Activated CD8-positive, alpha-beta T cell treated with anti-CD3 and anti-CD28 coated beads for 36 hours (primary cell): Measurements from ENCODE around the gene ZKSCAN1. TPM values are rescaled to one million over a fixed set of nuclear protein-coding genes. Genes with fewer than 3 reads are reported as not detected.

ENCODE experiments used
- ATAC-seq: fragments of 200-7000 bp; cut with Tn5 transposase; one replicate; pipeline ENCODE4 v1.10.0; 2021; ENCODE audit warnings: mild to moderate bottlenecking, moderate library complexity
- CTCF ChIA-PET: fragments of 350-600 bp; sonication (Branson Sonifier 250); formaldehyde crosslinking; loops from one replicate; lab custom pipeline; 2021; ENCODE audit warnings: antibody characterized with exemption; lab: Charles Lee
- POLR2A ChIA-PET: fragments of 350-600 bp; sonication (Branson Sonifier 250); formaldehyde crosslinking; loops from one replicate; lab custom pipeline; 2021; ENCODE audit warnings: antibody characterized with exemption; lab: Charles Lee
- DNase-seq: peaks from one replicate; pipeline ENCODE4 v3.0.0-alpha.2; 2020
- H3K27ac Mint-ChIP-seq: one replicate; pipeline ENCODE4 v1.8.0; 2021; ENCODE audit warnings: mild to moderate bottlenecking, mixed read lengths
- H3K27me3 Mint-ChIP-seq: one replicate; pipeline ENCODE4 v1.8.0; 2021; ENCODE audit warnings: mixed read lengths
- H3K36me3 Mint-ChIP-seq: one replicate; pipeline ENCODE4 v1.8.0; 2021; ENCODE audit warnings: low read depth, mixed read lengths
- H3K4me1 Mint-ChIP-seq: one replicate; pipeline ENCODE4 v1.8.0; 2021; ENCODE audit warnings: low read depth, mixed read lengths
- H3K4me3 Mint-ChIP-seq: one replicate; pipeline ENCODE4 v1.8.0; 2021; ENCODE audit warnings: mild to moderate bottlenecking, moderate library complexity, mixed read lengths
- H3K9me3 Mint-ChIP-seq: one replicate; pipeline ENCODE4 v1.8.0; 2021; ENCODE audit warnings: mixed read lengths
- CTCF ChIP-seq: fragments of 200-600 bp; IDR thresholded peaks from one replicate; pipeline ENCODE4 v1.8.0; 2022; ENCODE audit warnings: antibody characterized with exemption, mild to moderate bottlenecking
- intact Hi-C: fragments of 100-400 bp; cut with micrococcal nuclease; formaldehyde crosslinking; loops from one replicate; pipeline ENCODE4 v1.10.0; 2022
- total RNA-seq, 2 experiments: library from RNA; stranded (reverse); gene quantifications; one replicate each; pipeline ENCODE4 v1.2.3, GENCODE V29; 2021

Gene ZKSCAN1
- total RNA-seq, 2 experiments from 2014 or later = 41.9 to 47.3 TPM

- no peak overlapping the region for H3K4me3 Mint-ChIP-seq
- no peak for DNase-seq
- intact Hi-C loops = no loop called here
- no peak overlapping the region for H3K27ac Mint-ChIP-seq
- H3K9me3 Mint-ChIP-seq = no peaks in the 10 kb centered on the region
- H3K4me1 Mint-ChIP-seq = peaks cover 4% of the 10 kb centered on the region
- POLR2A ChIA-PET = no interaction called here
- no peak for TF ChIP-seq CTCF
- CTCF ChIA-PET = no interaction called here
- peaks cover 15% of the 10 kb centered on the region for H3K36me3 Mint-ChIP-seq
- ATAC-seq = no peak
- H3K27me3 Mint-ChIP-seq = no peaks in the 10 kb centered on the region
These were observed 41.6 kb downstream of the ZKSCAN1 start for GRCh38 chr7:100057006-100057405.

DNA sequence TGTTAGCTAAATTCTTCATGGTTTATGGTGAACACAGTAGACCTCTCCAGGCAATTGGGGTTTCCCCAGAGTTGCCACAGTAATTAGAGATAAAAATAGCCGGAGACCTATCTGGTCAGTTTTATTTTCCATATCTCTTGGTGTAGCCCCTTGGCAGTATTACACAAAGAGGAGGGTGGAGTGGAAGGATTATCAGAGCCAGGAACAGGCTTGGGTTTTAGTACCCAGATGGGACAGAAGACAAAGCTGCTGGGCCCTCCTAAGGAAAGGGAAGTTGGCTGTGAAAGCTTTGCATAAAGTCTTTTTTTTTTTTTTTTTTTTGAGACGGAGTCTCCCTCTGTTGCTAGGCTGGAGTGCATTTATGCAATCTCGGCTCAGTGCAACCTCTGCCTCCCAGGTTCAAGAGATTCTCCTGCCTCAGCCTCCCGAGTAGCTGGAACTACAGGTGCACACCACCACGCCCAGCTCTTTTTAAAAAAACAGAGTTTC is 43.9 kb downstream of the ZKSCAN1 start:
- intact Hi-C loops = no loop called here
- Mint-ChIP-seq H3K36me3 (peaks cover 19% of the 10 kb centered on the region), H3K4me1 (no peaks in the 10 kb centered on the region), H3K4me3 (no peak overlapping the region), H3K27ac (no peak overlapping the region), H3K27me3 (no peaks in the 10 kb centered on the region), H3K9me3 (no peaks in the 10 kb centered on the region)
- no peak for DNase-seq
- ChIA-PET POLR2A (no interaction called here), CTCF (interaction anchor here (0.9 to 1.0 kb wide), 2 partner anchors 9 to 19 kb away, joined by 3 read pairs; partner anchors contain the start of gene ZSCAN21)
- no peak for ATAC-seq
- TF ChIP-seq CTCF = no peak

DNA sequence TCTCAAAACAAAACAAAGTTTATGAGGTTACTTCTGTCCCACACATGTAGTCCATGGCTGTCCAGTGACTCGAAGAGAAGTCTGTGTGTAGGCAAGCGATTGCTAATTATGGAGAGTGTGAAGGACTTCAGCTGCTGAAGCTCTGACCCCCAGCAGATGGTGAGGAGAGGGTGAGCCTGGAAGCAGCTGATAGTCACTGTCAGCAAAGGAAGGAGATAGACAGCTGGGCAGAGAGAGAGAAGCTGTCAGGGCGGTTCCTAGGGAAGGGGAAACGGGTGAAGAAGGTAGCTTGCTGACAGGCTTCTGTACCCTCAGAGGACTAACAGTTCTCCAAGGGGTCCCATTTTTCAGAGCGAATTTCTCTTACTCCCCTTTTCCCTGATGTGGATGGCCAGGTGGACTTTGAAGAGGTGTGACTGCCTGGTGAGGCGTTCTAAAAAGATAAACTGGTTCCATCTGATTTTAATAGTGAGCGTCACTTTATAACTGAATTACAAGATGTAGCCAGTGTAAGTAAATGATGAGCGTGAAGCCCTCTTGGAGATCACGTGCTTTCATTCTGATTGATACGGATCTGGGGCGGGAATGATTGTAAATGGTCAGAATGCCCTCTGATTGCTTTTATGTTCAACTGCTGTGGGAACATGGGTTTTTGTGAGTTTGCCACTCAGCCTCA is 46.3 kb downstream of the ZKSCAN1 start:
- ChIA-PET CTCF (interaction anchor here (1.2 kb wide), 1 partner anchor 69 kb away, joined by 3 read pairs; no protein-coding TSS in a partner anchor), POLR2A (interaction anchor here (0.6 to 1.0 kb wide), 2 partner anchors 12 to 19 kb away, joined by 3 read pairs; partner anchors contain the start of gene ZSCAN21)
- intact Hi-C loops = no loop called here
- no peaks in the 10 kb centered on the region for H3K9me3 Mint-ChIP-seq
- TF ChIP-seq CTCF = no peak
- H3K27ac Mint-ChIP-seq = no peak overlapping the region
- no peak for DNase-seq
- H3K4me1 Mint-ChIP-seq = no peaks in the 10 kb centered on the region
- no peaks in the 10 kb centered on the region for H3K27me3 Mint-ChIP-seq
- no peak for ATAC-seq
- H3K4me3 Mint-ChIP-seq = no peak overlapping the region
- H3K36me3 Mint-ChIP-seq = peaks cover 19% of the 10 kb centered on the region

GRCh38 chr7:100063376-100063775 is 48.0 kb downstream of the ZKSCAN1 start:
- no peak overlapping the region for H3K27ac Mint-ChIP-seq
- peaks cover 28% of the 10 kb centered on the region for H3K36me3 Mint-ChIP-seq
- TF ChIP-seq CTCF = no peak
- intact Hi-C loops = no loop called here
- ChIA-PET POLR2A (interaction anchor here (0.6 to 1.1 kb wide), 3 partner anchors 11 to 37 kb away, joined by 3 to 4 read pairs (median 3); no protein-coding TSS in a partner anchor), CTCF (interaction anchor here (1.0 to 1.7 kb wide), 3 partner anchors 11 to 73 kb away, joined by 3 to 6 read pairs (median 3); no protein-coding TSS in a partner anchor)
- no peak overlapping the region for H3K4me3 Mint-ChIP-seq
- no peak for DNase-seq
- H3K4me1 Mint-ChIP-seq = no peaks in the 10 kb centered on the region
- no peak for ATAC-seq
- no peaks in the 10 kb centered on the region for H3K9me3 Mint-ChIP-seq
- H3K27me3 Mint-ChIP-seq = no peaks in the 10 kb centered on the region

GRCh38 chr7:100064162-100064561 is 48.8 kb downstream of the ZKSCAN1 start:
- H3K27ac Mint-ChIP-seq = no peak overlapping the region
- POLR2A ChIA-PET = interaction anchor here (0.6 to 1.1 kb wide), 3 partner anchors 11 to 13 kb away, joined by 3 to 4 read pairs (median 3); no protein-coding TSS in a partner anchor
- intact Hi-C loops = no loop called here

More at GRCh38 chr7:100064162-100064561, 48.8 kb downstream of the ZKSCAN1 start:
- H3K4me1 Mint-ChIP-seq = no peaks in the 10 kb centered on the region
- H3K27me3 Mint-ChIP-seq = no peaks in the 10 kb centered on the region
- H3K36me3 Mint-ChIP-seq = peaks cover 28% of the 10 kb centered on the region
- ATAC-seq (no peak), DNase-seq (no peak)
- no peaks in the 10 kb centered on the region for H3K9me3 Mint-ChIP-seq
- TF ChIP-seq CTCF = no peak
- CTCF ChIA-PET = interaction anchor here (1.0 to 1.7 kb wide), 3 partner anchors 12 to 74 kb away, joined by 3 to 6 read pairs (median 3); no protein-coding TSS in a partner anchor
- H3K4me3 Mint-ChIP-seq = no peak overlapping the region
